ENCODE measurements around the gene TCP11X2. TPM values are rescaled to one million over a fixed set of nuclear protein-coding genes. Genes with fewer than 3 reads are reported as not detected.
"Not testable (repeated sequence)": the region's sequence is repeated elsewhere in the genome, so short reads cannot be mapped to it uniquely, and the experiment has no call there.

TCP11X2 gene
- total RNA-seq, 1 experiment from 2014 or later, result not detected

DNA sequence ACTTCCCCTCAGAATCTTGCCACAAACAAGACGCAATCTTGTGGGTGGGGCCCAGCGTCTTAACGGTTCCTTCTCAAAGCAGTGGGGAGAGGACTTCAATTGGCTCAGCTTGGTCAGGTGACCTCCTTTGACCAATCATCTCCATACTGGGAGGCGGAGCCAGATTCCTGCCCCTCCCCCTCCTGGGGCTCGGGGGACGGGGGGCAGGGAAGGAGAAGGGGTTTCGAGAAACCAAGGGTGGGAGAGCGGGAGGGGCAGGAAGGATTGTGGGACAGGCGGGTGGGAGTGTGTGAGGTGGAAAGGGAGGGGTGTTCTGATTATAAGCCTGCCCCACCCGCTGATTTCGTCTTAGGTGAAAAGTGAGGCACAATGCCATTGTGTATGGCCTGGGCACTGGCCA lies 31.7 kb downstream of the TCP11X2 start, which contains the start of gene NXF2B:
NXF2B (minus strand) TSS at position 101 of the 400 bp plus-strand sequence. CDS start 59,972 bp downstream, outside the sequence.
- in situ Hi-C loops (cut with HindIII; ENCODE audit: low pct_unique_long_range_greater_than_20kb, low sequenced_read_pairs); ATAC-seq; H3K4me1 ChIP-seq (ENCODE audit: control insufficient read depth, insufficient read depth, low read length); H3K27ac ChIP-seq (ENCODE audit: low read length); DNase-seq (ENCODE audit: low read depth, low spot score); BruUV-seq (replicated peaks); H3K36me3 ChIP-seq (ENCODE audit: control insufficient read depth, insufficient read depth, low read length); CTCF ChIA-PET; H3K9me3 ChIP-seq (ENCODE audit: control insufficient read depth, insufficient read depth, low read depth, low read length); intact Hi-C loops (cut with micrococcal nuclease; ENCODE audit: unreplicated experiment); POLR2A ChIA-PET; H3K27me3 ChIP-seq (ENCODE audit: control insufficient read depth, insufficient read depth, low read length); H3K4me3 ChIP-seq (ENCODE audit: low read depth in 2 of 2, low read length in 2 of 2): not testable (repeated sequence)

DNA sequence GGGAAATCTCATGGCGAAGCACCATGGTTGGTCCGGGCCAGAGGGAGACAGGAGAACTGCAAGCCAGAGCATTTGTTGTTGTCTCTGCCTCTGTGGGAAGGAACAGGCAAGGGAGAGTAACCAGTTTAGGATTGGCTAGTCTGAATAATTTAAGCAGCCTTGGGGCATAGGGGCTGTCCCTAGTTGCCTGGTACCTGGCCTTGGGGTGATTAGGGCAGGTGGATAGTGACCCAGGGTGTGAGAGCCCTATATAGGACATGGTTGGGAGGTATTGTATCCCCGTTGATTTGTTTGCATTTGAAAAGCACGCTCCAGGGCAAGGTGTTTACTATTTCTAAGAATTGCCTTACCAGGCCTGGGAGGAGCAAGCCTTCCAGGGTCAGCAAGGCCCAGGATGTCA lies 57.1 kb downstream of the TCP11X2 start:
- H3K9me3 ChIP-seq (ENCODE audit: control insufficient read depth, insufficient read depth, low read depth, low read length); H3K36me3 ChIP-seq (ENCODE audit: control insufficient read depth, insufficient read depth, low read length); ATAC-seq; H3K4me3 ChIP-seq (ENCODE audit: low read depth in 2 of 2, low read length in 2 of 2); intact Hi-C loops (cut with micrococcal nuclease; ENCODE audit: unreplicated experiment); H3K27ac ChIP-seq (ENCODE audit: low read length); DNase-seq (ENCODE audit: low read depth, low spot score); H3K27me3 ChIP-seq (ENCODE audit: control insufficient read depth, insufficient read depth, low read length); in situ Hi-C loops (cut with HindIII; ENCODE audit: low pct_unique_long_range_greater_than_20kb, low sequenced_read_pairs); CTCF ChIA-PET; POLR2A ChIA-PET; H3K4me1 ChIP-seq (ENCODE audit: control insufficient read depth, insufficient read depth, low read length); BruUV-seq (replicated peaks): not testable (repeated sequence)

Other genes starting within 250 kb of the TCP11X2 start
- not detected for gene NXF2, start 224.6 kb downstream of the TCP11X2 start, total RNA-seq (2021; ENCODE audit: unreplicated experiment)
- gene NXF2B, start 31.8 kb downstream of the TCP11X2 start, total RNA-seq (2021; ENCODE audit: unreplicated experiment), result not detected
- gene TMSB15A, start 44.9 kb upstream of the TCP11X2 start, total RNA-seq (2021; ENCODE audit: unreplicated experiment), result 2.3 TPM
- gene ARMCX5, start 127.7 kb upstream of the TCP11X2 start, total RNA-seq (2021; ENCODE audit: unreplicated experiment), result 23.2 TPM
- 5.0 TPM for gene GPRASP1, start 179.7 kb upstream of the TCP11X2 start, total RNA-seq (2021; ENCODE audit: unreplicated experiment)
- gene GPRASP2, start 240.6 kb upstream of the TCP11X2 start, total RNA-seq (2021; ENCODE audit: unreplicated experiment), result 7.4 TPM
- gene GPRASP3, start 248.9 kb upstream of the TCP11X2 start, total RNA-seq (2021; ENCODE audit: unreplicated experiment), result 5.6 TPM

All from Panc1 (cell line).